Heart right ventricle (tissue), 16 donors: Measurements from ENCODE around the gene CCDC51. TPM values are rescaled to one million over a fixed set of nuclear protein-coding genes. Genes with fewer than 3 reads are reported as not detected.

Experiments
- ATAC-seq, 8 donors: fragments of 200-7000 bp; cut with Tn5 transposase; one replicate each; pipeline ENCODE4 v1.9.1; 2020; ENCODE audit warnings: mild to moderate bottlenecking in 8 of 8, moderate library complexity in 8 of 8, moderate number of reproducible peaks in 1 of 8
- DNase-seq, 2 donors: peaks; one replicate each; pipeline ENCODE4 v3.0.0-alpha.2; 2020
- H3K27ac ChIP-seq, 10 donors: fragments of 200-600 bp; sonication (generic) in 2 of 10; one replicate each; pipeline versions ENCODE4 v1.5.0 to v1.8.0; 2020 to 2022; ENCODE audit warnings: mild to moderate bottlenecking in 3 of 10
- H3K27me3 ChIP-seq, 7 donors: fragments of 200-600 bp; one replicate each; pipeline ENCODE4 v1.8.0; 2021 to 2022; ENCODE audit warnings: mild to moderate bottlenecking in 2 of 7
- H3K36me3 ChIP-seq, 9 donors: fragments of 200-600 bp; sonication (generic) in 1 of 9; one replicate each; pipeline versions ENCODE4 v1.5.0 to v1.8.0; 2020 to 2022; ENCODE audit warnings: mild to moderate bottlenecking in 2 of 9
- H3K4me1 ChIP-seq, 9 donors: fragments of 200-600 bp; sonication (generic) in 1 of 9; one replicate each; pipeline versions ENCODE4 v1.5.0 to v1.8.0; 2020 to 2022; ENCODE audit warnings: mild to moderate bottlenecking in 4 of 9
- H3K4me3 ChIP-seq, 10 donors: fragments of 200-600 bp; sonication (generic) in 2 of 10; one replicate each; pipeline versions ENCODE4 v1.5.0 to v1.8.0; 2020 to 2022; ENCODE audit warnings: mild to moderate bottlenecking in 7 of 10, moderate library complexity in 2 of 10
- H3K9me3 ChIP-seq, 11 donors: fragments of 200-600 bp in 10 of 11; sonication (generic) in 2 of 11; one replicate each; pipeline versions ENCODE4 v1.5.0 to v1.8.0; 2013 to 2022; ENCODE audit warnings: mild to moderate bottlenecking in 2 of 11, control low read depth in 1 of 11, moderate library complexity in 1 of 11
- CTCF ChIP-seq, 9 donors: fragments of 200-600 bp; sonication (generic) in 2 of 9; IDR thresholded peaks; one replicate each; pipeline versions ENCODE4 v1.5.0 to v1.8.0; 2021 to 2022; ENCODE audit warnings: antibody characterized with exemption in 9 of 9, mild to moderate bottlenecking in 5 of 9, moderate library complexity in 1 of 9
- WGBS, 2 donors: extraction: QIAGEN DNeasy Blood & Tissue Kit; methylation state at CpG; one replicate each; pipeline ENCODE4 v1.1.7; 2013; ENCODE audit warnings: inconsistent platforms in 1 of 2; 5-methylcytosine and 5-hydroxymethylcytosine counted together
- intact Hi-C, 10 donors: fragments of 100-400 bp; cut with DNase I; formaldehyde crosslinking; loops; one replicate each; pipeline versions ENCODE4 v1.11.1 to v1.14.2; 2022
- polyA plus RNA-seq, 2 donors: library from polyadenylated mRNA; stranded (reverse); fragments of 200-250 nt; gene quantifications; one replicate each; pipeline ENCODE4 v1.2.3, GENCODE V29; 2013
- total RNA-seq, 10 donors: library from RNA; stranded (reverse); fragmentation: NEBNext Ultra II Directional in 3 of 10; extraction: Animal tissue kit (Norgen Biotek cat#: 25700) in 3 of 10; gene quantifications; one replicate each; pipeline versions ENCODE4 v1.2.1 to v1.2.4, GENCODE V29; 2021 to 2023
- donor health status: Arrhythmogenic right ventricular cardiomyopathy.
- donor health status: ischemic (EF 13 %, LVEDD 7.1; RV severe dilation, severe dysfunction).
- donor health status: healthy with polysubstance abuse.
- donor health status: DM: no; HTN: yes; CAD: no.
- donor health status: DM: no; HTN: no; CAD: no.
- donor health status: ischemic (EF 25% LVEDD 6.9; RV normal size, moderate dysfunction).
- donor health status: ischemic (EF 25% LVEDD 5.7; RV mildly dilated, moderate dysfunction).
- donor health status: healthy.
- donor health status: DM: yes; HTN: yes; CAD: no.
- donor health status: Ischemic cardiomyopathy.
- donor health status: ischemic (EF 35%, LVEDD 5.7; RV mildly dilated, moderate dysfunction).
- donor health status: nonischemic (EF 11% LVEDD 7.7; RV severe dilation, severe dysfunction).
- donor health status: DM: yes; HTN: yes; CAD: no.
- donor health status: PGD.
- donor health status: ischemic (EF 29% LVEDD 5.4; RV normal size, mild dysfunction).
- donor health status: nonischemic (EF 23%, LVEDD 6.1; RV moderate dilation, normal function).

Gene CCDC51
- total and polyA plus RNA-seq, 12 donors = 4.7 to 14.3 (median 11.5) TPM

- H3K27ac ChIP-seq = peak overlapping the region in 6 of 10 donors; percentile 89 to 99 (median 94)
- intact Hi-C loops = no loop called here
- peak overlapping the region in 2 of 10 donors; percentile 3 to 4 for H3K4me3 ChIP-seq
- TF ChIP-seq CTCF (IDR thresholded peaks at IDR 0.05) = no peak
- peaks cover 0 to 49% (median 6%) of the 10 kb centered on the region in 9 donors for H3K36me3 ChIP-seq
- H3K27me3 ChIP-seq = no peaks in the 10 kb centered on the region
- WGBS, 2 donors = 57 to 67% methylated on average over 1 of the region's 1 CpG
- DNase-seq (no peak), ATAC-seq (no peak)
- peaks cover 24 to 87% (median 75%) of the 10 kb centered on the region in 9 donors for H3K4me1 ChIP-seq
- no peaks in the 10 kb centered on the region for H3K9me3 ChIP-seq
These were observed 30.4 kb upstream of the CCDC51 start for GRCh38 chr3:48470286-48470685.

GRCh38 chr3:48469046-48469915 lies 29.4 kb upstream of the CCDC51 start:
- Histone ChIP-seq H3K36me3 (peaks cover 0 to 53% (median 6%) of the 10 kb centered on the region in 9 donors), H3K27me3 (no peaks in the 10 kb centered on the region), H3K4me1 (peaks cover 26 to 94% (median 83%) of the 10 kb centered on the region in 9 donors), H3K4me3 (peak overlapping the region in 3 of 10 donors; percentile 3 to 7 (median 4)), H3K27ac (peak overlapping the region in 6 of 10 donors; percentile 21 to 99 (median 98)), H3K9me3 (no peaks in the 10 kb centered on the region)
- intact Hi-C loops = loop anchor here in 6 of 10 donors (5.0 to 10.0 kb wide), 5 partner anchors 33 to 216 kb away; partner anchors contain the start of genes SHISA5 (in 2 of the 6), COL7A1 (in 1 of the 6), NCKIPSD (in 1 of the 6) and SLC26A6 (in 1 of the 6)
- DNase-seq (no peak), ATAC-seq (no peak)
- WGBS, 2 donors = 81 to 83% methylated on average over 29 of the region's 29 CpGs
- TF ChIP-seq CTCF (IDR thresholded peaks at IDR 0.05) = no peak

- Histone ChIP-seq H3K36me3 (peaks cover 0 to 63% (median 6%) of the 10 kb centered on the region in 9 donors), H3K9me3 (no peaks in the 10 kb centered on the region), H3K4me3 (peak overlapping the region in 4 of 10 donors; percentile 1 to 71 (median 61)), H3K27ac (peak overlapping the region in 9 of 10 donors; percentile 96 to 99 (median 98)), H3K4me1 (peaks cover 26 to 85% (median 74%) of the 10 kb centered on the region in 9 donors), H3K27me3 (no peaks in the 10 kb centered on the region)
- WGBS, 2 donors = 60 to 64% methylated on average over 8 of the region's 8 CpGs
- no peak for ATAC-seq
- intact Hi-C loops = loop anchor here in 6 of 10 donors (5.0 to 10.0 kb wide), 5 partner anchors 34 to 216 kb away; partner anchors contain the start of genes SHISA5 (in 2 of the 6), COL7A1 (in 1 of the 6), NCKIPSD (in 1 of the 6) and SLC26A6 (in 1 of the 6)
- no peak for TF ChIP-seq CTCF (IDR thresholded peaks at IDR 0.05)
- no peak for DNase-seq
These were observed 28.4 kb upstream of the CCDC51 start for GRCh38 chr3:48468329-48468731.
